ENCODE data around the gene CALHM2. TPM values are rescaled to one million over a fixed set of nuclear protein-coding genes. Genes with fewer than 3 reads are reported as not detected.

Gene CALHM2
- total and polyA plus RNA-seq, 2 of the 4 experiments (the other 2 are of a cell fraction): 2.5 to 7.9 TPM

DNA sequence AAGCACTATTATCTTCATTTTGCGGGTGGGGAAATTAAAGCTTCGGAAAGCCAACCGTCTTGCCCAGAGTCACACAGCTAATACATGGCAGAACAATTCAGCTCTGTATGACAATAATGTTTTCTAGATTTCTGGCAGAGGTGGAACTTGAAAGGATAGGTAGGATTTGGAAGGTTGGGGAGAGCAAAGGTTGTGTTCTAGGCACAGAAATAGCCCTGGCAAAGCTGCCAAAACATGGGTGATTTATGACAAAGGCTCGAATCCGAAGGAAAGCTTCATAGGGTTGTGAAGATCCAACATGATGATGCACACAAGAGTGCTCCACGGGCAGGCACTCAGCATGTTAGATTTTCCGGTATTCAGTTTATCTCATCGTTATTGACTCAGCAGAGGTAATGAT is 36.6 kb downstream of the CALHM2 start:
- intact Hi-C loops (cut with micrococcal nuclease): loop anchor here (5.0 kb wide), 1 partner anchor 177 kb away; no protein-coding TSS in a partner anchor
- DNase-seq (no peak), ATAC-seq (ENCODE audit: low read depth) (no peak)
- Histone ChIP-seq H3K79me1 (ENCODE audit: low read depth in 1 of 2, low read length in 2 of 2) (0 out of 4 replicates have a peak, but pooled peaks cover 0 to 8% of the 10 kb centered on the region in 2 experiments), H2BK5ac (ENCODE audit: low read depth, low read length, poor library complexity, severe bottlenecking) (no peak overlapping the region), H2BK20ac (ENCODE audit: low read depth, low read length) (no peak overlapping the region), H2BK120ac (ENCODE audit: low read depth, low read length) (no peak overlapping the region), H2BK15ac (ENCODE audit: low read depth, low read length) (no peak overlapping the region), H3K23ac (ENCODE audit: low read depth, low read length) (no peak overlapping the region), H3K9ac (ENCODE audit: low read depth, low read length) (no peak overlapping the region), H2AK9ac (replicated peaks; ENCODE audit: low read depth, low read length, poor library complexity) (no peak overlapping the region), H3K9me1 (ENCODE audit: insufficient read depth, low read length) (no peaks in the 10 kb centered on the region), H3K4me1 (ENCODE audit: control insufficient read depth, insufficient read depth, low read length) (no peaks in the 10 kb centered on the region), H3K4me2 (ENCODE audit: low read depth, low read length) (no peak overlapping the region), H4K5ac (ENCODE audit: low read depth, low read length) (no peak overlapping the region), H3K14ac (replicated peaks; ENCODE audit: low read depth, low read length) (no peak overlapping the region), H3K4ac (ENCODE audit: low read depth, low read length) (no peak overlapping the region), H3K4me3 (ENCODE audit: insufficient read depth, low read depth, low read length) (no peak overlapping the region), H3K36me3 (ENCODE audit: control insufficient read depth, insufficient read depth, low read length) (peaks cover 69% of the 10 kb centered on the region), H3K18ac (ENCODE audit: low read depth, low read length) (no peak overlapping the region), H2AK5ac (ENCODE audit: low read depth, low read length) (no peak overlapping the region), H3K56ac (ENCODE audit: extremely low read depth, insufficient read depth, low read length) (no peak overlapping the region), H4K8ac (ENCODE audit: low read depth in 2 of 2, low read length in 2 of 2) (no peak overlapping the region), H3K27me3 (ENCODE audit: control insufficient read depth, insufficient read depth, low read length) (no peaks in the 10 kb centered on the region), H3K9me3 (ENCODE audit: control insufficient read depth, insufficient read depth, low read length) (no peaks in the 10 kb centered on the region), H4K91ac (ENCODE audit: insufficient read depth, low read depth, low read length) (no peak overlapping the region), H4K20me1 (ENCODE audit: insufficient read depth, low read length) (no peaks in the 10 kb centered on the region), H3K27ac (ENCODE audit: insufficient read depth, low read length) (no peak overlapping the region), H2AFZ (replicated peaks; ENCODE audit: low read length, poor library complexity) (no peak overlapping the region)
- ChIA-PET CTCF (no interaction called here), POLR2A (ENCODE audit: unreplicated experiment) (no interaction called here)
- dilution Hi-C loops (cut with HindIII; ENCODE audit: low sequenced_read_pairs, unreplicated experiment): no loop called here
- no TSS peak for BruUV-seq (replicated peaks)
- 79% methylated on average over 4 of the region's 8 CpGs; no CpG with 5 or more reads in 1 of the 2 experiments for WGBS, 2 experiments (ENCODE audit: extremely low coverage in 2 of 2, insufficient read length in 1 of 2)
- in situ Hi-C loops (cut with MboI; ENCODE audit: low sequenced_read_pairs): loop anchor here (5.0 kb wide), 1 partner anchor 72 kb away; no protein-coding TSS in a partner anchor
- TF ChIP-seq CHD1 (IDR thresholded peaks at IDR 0.05; ENCODE audit: low read depth, low read length) (no peak), MAFK (IDR thresholded peaks at IDR 0.05; ENCODE audit: low read depth, low read length) (no peak), RAD21 (IDR thresholded peaks at IDR 0.05; ENCODE audit: low read length) (no peak), FOS (IDR thresholded peaks at IDR 0.05; ENCODE audit: low read depth, low read length) (no peak), MXI1 (IDR thresholded peaks at IDR 0.05; ENCODE audit: borderline replicate concordance, low read depth, low read length) (no peak), BHLHE40 (IDR thresholded peaks at IDR 0.05; ENCODE audit: low read depth, low read length) (no peak), POLR2A (IDR thresholded peaks at IDR 0.05; ENCODE audit: low read depth, low read length) (no peak), MAZ (IDR thresholded peaks at IDR 0.05; ENCODE audit: borderline replicate concordance, low read depth, low read length) (no peak), RFX5 (IDR thresholded peaks at IDR 0.05; ENCODE audit: low read depth, low read length) (no peak), NFE2L2 (IDR thresholded peaks at IDR 0.05; ENCODE audit: low read depth, low read length) (no peak)
- TF ChIP-seq, protein P1, sequence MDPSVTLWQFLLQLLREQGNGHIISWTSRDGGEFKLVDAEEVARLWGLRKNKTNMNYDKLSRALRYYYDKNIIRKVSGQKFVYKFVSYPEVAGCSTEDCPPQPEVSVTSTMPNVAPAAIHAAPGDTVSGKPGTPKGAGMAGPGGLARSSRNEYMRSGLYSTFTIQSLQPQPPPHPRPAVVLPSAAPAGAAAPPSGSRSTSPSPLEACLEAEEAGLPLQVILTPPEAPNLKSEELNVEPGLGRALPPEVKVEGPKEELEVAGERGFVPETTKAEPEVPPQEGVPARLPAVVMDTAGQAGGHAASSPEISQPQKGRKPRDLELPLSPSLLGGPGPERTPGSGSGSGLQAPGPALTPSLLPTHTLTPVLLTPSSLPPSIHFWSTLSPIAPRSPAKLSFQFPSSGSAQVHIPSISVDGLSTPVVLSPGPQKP (IDR thresholded peaks at IDR 0.05; ENCODE audit: borderline replicate concordance, low read depth, low read length): no peak
- TF ChIP-seq, protein P2, sequence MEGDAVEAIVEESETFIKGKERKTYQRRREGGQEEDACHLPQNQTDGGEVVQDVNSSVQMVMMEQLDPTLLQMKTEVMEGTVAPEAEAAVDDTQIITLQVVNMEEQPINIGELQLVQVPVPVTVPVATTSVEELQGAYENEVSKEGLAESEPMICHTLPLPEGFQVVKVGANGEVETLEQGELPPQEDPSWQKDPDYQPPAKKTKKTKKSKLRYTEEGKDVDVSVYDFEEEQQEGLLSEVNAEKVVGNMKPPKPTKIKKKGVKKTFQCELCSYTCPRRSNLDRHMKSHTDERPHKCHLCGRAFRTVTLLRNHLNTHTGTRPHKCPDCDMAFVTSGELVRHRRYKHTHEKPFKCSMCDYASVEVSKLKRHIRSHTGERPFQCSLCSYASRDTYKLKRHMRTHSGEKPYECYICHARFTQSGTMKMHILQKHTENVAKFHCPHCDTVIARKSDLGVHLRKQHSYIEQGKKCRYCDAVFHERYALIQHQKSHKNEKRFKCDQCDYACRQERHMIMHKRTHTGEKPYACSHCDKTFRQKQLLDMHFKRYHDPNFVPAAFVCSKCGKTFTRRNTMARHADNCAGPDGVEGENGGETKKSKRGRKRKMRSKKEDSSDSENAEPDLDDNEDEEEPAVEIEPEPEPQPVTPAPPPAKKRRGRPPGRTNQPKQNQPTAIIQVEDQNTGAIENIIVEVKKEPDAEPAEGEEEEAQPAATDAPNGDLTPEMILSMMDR (conservative IDR thresholded peaks at IDR 0.05; ENCODE audit: low read depth, low read length): no peak
- TF ChIP-seq, protein P3, sequence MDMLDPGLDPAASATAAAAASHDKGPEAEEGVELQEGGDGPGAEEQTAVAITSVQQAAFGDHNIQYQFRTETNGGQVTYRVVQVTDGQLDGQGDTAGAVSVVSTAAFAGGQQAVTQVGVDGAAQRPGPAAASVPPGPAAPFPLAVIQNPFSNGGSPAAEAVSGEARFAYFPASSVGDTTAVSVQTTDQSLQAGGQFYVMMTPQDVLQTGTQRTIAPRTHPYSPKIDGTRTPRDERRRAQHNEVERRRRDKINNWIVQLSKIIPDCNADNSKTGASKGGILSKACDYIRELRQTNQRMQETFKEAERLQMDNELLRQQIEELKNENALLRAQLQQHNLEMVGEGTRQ (IDR thresholded peaks at IDR 0.05; ENCODE audit: low read depth, low read length): no peak
